HFF-Myc (cell line): ENCODE measurements around the gene ALOX5AP.

Source experiments
- DNase-seq: peaks from one replicate; pipeline ENCODE4 v3.0.0-alpha.2; 2011; ENCODE audit warnings: low read depth; ENCODE audit errors: extremely low read depth
- H3K4me3 ChIP-seq: replicated peaks from 2 replicates; pipeline ENCODE4 v1.5.1; 2011; ENCODE audit warnings: low read depth, mild to moderate bottlenecking, control low read depth, low read length
- CTCF ChIP-seq: IDR thresholded peaks from 2 replicates; pipeline ENCODE4 v1.5.1; 2012; ENCODE audit warnings: mild to moderate bottlenecking, low read depth, low read length, control low read depth; ENCODE audit errors: missing control alignments

ALOX5AP gene

DNA sequence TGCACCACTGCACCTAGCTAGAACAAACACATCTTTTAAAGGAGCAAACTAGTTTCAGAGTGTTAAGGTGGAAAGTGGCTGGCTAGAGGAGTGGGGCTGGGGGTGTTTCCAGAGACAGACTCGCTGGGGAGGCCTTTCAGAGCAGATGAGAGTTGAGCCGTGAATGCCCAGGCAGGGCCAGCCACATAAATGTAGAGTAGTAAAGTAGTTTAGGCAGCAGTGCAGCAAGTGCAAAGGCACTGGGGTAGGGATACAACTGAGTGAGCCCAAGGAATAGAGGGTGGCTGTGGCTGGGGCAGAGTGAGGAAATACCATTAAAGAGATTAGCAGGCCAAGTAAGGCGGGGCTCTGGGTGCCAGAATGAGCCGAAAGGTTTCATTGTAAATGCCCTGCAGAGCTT is 72.0 kb downstream of the ALOX5AP start:
- TF ChIP-seq CTCF = no peak
- no peak overlapping the region for H3K4me3 ChIP-seq

DNA sequence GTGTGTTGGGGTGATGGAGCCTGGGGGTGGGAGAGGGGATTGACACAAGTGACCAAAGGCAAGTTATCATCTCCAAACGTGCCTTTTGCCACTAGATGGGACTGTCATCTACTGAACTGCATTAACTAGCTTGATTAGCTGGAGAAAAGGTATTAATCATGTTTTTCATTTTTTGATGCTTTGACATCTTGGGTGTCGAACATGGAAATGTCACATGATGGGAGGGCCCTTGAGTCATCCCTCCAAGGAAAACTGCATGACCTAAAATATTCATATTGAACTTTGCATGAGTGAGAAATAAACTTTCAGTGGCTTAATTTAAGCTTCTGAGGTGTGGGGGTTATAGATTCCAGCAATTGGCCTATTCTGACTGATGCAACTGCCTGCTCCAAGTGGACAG is 73.3 kb downstream of the ALOX5AP start:
- TF ChIP-seq CTCF = no peak
- H3K4me3 ChIP-seq = no peak overlapping the region
- no peak for DNase-seq

More for the DNA sequence above, 72.0 kb downstream of the ALOX5AP start:
- DNase-seq = no peak

- no peak overlapping the region for H3K4me3 ChIP-seq
- no peak for TF ChIP-seq CTCF
- DNase-seq = no peak
Observed at GRCh38 chr13:30809787-30810186, 74.4 kb downstream of the ALOX5AP start.

- DNase-seq = no peak
- H3K4me3 ChIP-seq = no peak overlapping the region
- TF ChIP-seq CTCF = no peak
Observed at GRCh38 chr13:30810261-30810701, 74.9 kb downstream of the ALOX5AP start.

DNA sequence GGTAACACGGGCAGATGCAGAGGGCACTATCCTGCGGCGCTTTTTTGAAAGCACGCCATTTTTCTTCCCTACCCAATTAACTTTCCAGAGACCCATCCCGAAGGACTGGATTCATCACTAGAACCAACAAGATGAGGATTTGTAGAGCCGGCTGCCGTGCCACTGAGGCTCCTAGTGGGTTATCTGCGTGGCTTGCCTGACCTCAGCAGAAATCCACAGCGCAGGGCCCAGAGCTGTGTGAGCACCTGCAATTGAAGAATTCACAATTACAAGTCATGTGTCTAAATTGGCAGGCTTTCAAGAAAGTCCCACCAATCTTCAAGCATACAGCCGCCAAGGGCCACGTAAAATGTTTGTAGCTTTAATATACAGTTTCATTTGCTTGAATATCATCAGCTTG is 75.5 kb downstream of the ALOX5AP start:
- DNase-seq = no peak
- H3K4me3 ChIP-seq = no peak overlapping the region
- no peak for TF ChIP-seq CTCF
